ENCODE data around the gene ZNF488. TPM values are rescaled to one million over a fixed set of nuclear protein-coding genes. Genes with fewer than 3 reads are reported as not detected.

ZNF488 gene
- total RNA-seq, 2 donors from 2014 or later, result 0.53 to 1.2 TPM

- no peak for DNase-seq
- peak; percentile 59 for TF ChIP-seq CTCF (conservative IDR thresholded peaks at IDR 0.05)
- no peak overlapping the region for H3K27ac ChIP-seq (ENCODE audit: low read depth, low read length)
- H3K4me1 ChIP-seq (ENCODE audit: control insufficient read depth, insufficient read depth, low read length), result no peaks in the 10 kb centered on the region
- no peak overlapping the region for H3K9ac ChIP-seq (ENCODE audit: extremely low read depth, low read length, poor library complexity, severe bottlenecking)
- WGBS, 2 experiments (ENCODE audit: insufficient coverage in 1 of 2, insufficient read length in 1 of 2), result 78 to 84% methylated on average over 3 to 4 of the region's 4 CpGs
- H3K27me3 Mint-ChIP-seq (ENCODE audit: insufficient read depth), result no peaks in the 10 kb centered on the region
- no peaks in the 10 kb centered on the region for H3K27me3 ChIP-seq (ENCODE audit: control insufficient read depth, insufficient read depth, low read length, poor library complexity, severe bottlenecking)
- no peaks in the 10 kb centered on the region for H3K9me3 Mint-ChIP-seq
- no peaks in the 10 kb centered on the region for H3K36me3 Mint-ChIP-seq (ENCODE audit: low read depth)
- no peak overlapping the region for H3K4me3 Mint-ChIP-seq
- H3K9me3 ChIP-seq (ENCODE audit: control insufficient read depth, low read length), result no peaks in the 10 kb centered on the region
- no peak overlapping the region for H3K4me3 ChIP-seq (ENCODE audit: low read length)
- no peak overlapping the region for H3K27ac Mint-ChIP-seq
- no peaks in the 10 kb centered on the region for H3K36me3 ChIP-seq (ENCODE audit: control insufficient read depth, insufficient read depth, low read length)
- no peaks in the 10 kb centered on the region for H3K4me1 Mint-ChIP-seq
Observed at GRCh38 chr10:47354165-47354564, 29.9 kb downstream of the ZNF488 start.

GRCh38 chr10:47353351-47353750, 30.7 kb downstream of the ZNF488 start:
- no peak for TF ChIP-seq CTCF (conservative IDR thresholded peaks at IDR 0.05)
- H3K36me3 ChIP-seq (ENCODE audit: control insufficient read depth, insufficient read depth, low read length), result no peaks in the 10 kb centered on the region
- no peaks in the 10 kb centered on the region for H3K27me3 ChIP-seq (ENCODE audit: control insufficient read depth, insufficient read depth, low read length, poor library complexity, severe bottlenecking)
- H3K9ac ChIP-seq (ENCODE audit: extremely low read depth, low read length, poor library complexity, severe bottlenecking), result no peak overlapping the region
- no peaks in the 10 kb centered on the region for H3K4me1 ChIP-seq (ENCODE audit: control insufficient read depth, insufficient read depth, low read length)
- no peak overlapping the region for H3K27ac ChIP-seq (ENCODE audit: low read depth, low read length)
- no peaks in the 10 kb centered on the region for H3K9me3 Mint-ChIP-seq
- no peak overlapping the region for H3K4me3 Mint-ChIP-seq
- H3K36me3 Mint-ChIP-seq (ENCODE audit: low read depth), result no peaks in the 10 kb centered on the region
- H3K9me3 ChIP-seq (ENCODE audit: control insufficient read depth, low read length), result no peaks in the 10 kb centered on the region
- H3K27ac Mint-ChIP-seq, result no peak overlapping the region
- WGBS, 2 experiments (ENCODE audit: insufficient coverage in 1 of 2, insufficient read length in 1 of 2), result 88 to 94% methylated on average over 4 to 6 of the region's 6 CpGs
- no peak overlapping the region for H3K4me3 ChIP-seq (ENCODE audit: low read length)
- H3K4me1 Mint-ChIP-seq, result no peaks in the 10 kb centered on the region
- no peaks in the 10 kb centered on the region for H3K27me3 Mint-ChIP-seq (ENCODE audit: insufficient read depth)
- DNase-seq, result no peak

GRCh38 chr10:47351899-47352815, 31.9 kb downstream of the ZNF488 start:
- peak; percentile 61 for DNase-seq
- H3K27ac Mint-ChIP-seq, result no peak overlapping the region
- H3K36me3 ChIP-seq (ENCODE audit: control insufficient read depth, insufficient read depth, low read length), result no peaks in the 10 kb centered on the region

More at GRCh38 chr10:47351899-47352815, 31.9 kb downstream of the ZNF488 start:
- Histone ChIP-seq H3K4me3 (ENCODE audit: low read length) (no peak overlapping the region), H3K9ac (ENCODE audit: extremely low read depth, low read length, poor library complexity, severe bottlenecking) (no peak overlapping the region), H3K4me1 (ENCODE audit: control insufficient read depth, insufficient read depth, low read length) (no peaks in the 10 kb centered on the region), H3K27me3 (ENCODE audit: control insufficient read depth, insufficient read depth, low read length, poor library complexity, severe bottlenecking) (no peaks in the 10 kb centered on the region), H3K9me3 (ENCODE audit: control insufficient read depth, low read length) (no peaks in the 10 kb centered on the region), H3K27ac (ENCODE audit: low read depth, low read length) (no peak overlapping the region)
- H3K36me3 Mint-ChIP-seq (ENCODE audit: low read depth), result no peaks in the 10 kb centered on the region
- H3K4me3 Mint-ChIP-seq, result no peak overlapping the region
- H3K4me1 Mint-ChIP-seq, result no peaks in the 10 kb centered on the region
- 85% methylated on average over 5 to 14 of the region's 14 CpGs for WGBS, 2 experiments (ENCODE audit: insufficient coverage in 1 of 2, insufficient read length in 1 of 2)
- no peaks in the 10 kb centered on the region for H3K9me3 Mint-ChIP-seq
- no peak for TF ChIP-seq CTCF (conservative IDR thresholded peaks at IDR 0.05)
- H3K27me3 Mint-ChIP-seq (ENCODE audit: insufficient read depth), result no peaks in the 10 kb centered on the region

Measured in endodermal cell (in vitro differentiated cells).